AG09319 (cell line): ENCODE measurements around the gene UNC13B.

ENCODE experiments used
- DNase-seq: peaks from one replicate; pipeline ENCODE4 v3.0.0-alpha.2; 2010; ENCODE audit warnings: low read depth; ENCODE audit errors: extremely low read depth
- CTCF ChIP-seq: IDR thresholded peaks from 2 replicates; pipeline ENCODE4 v1.5.1; 2011; ENCODE audit warnings: low read depth, mild to moderate bottlenecking, inconsistent platforms, low read length, moderate library complexity

The UNC13B gene

GRCh38 chr9:35303567-35303966 is 141.8 kb downstream of the UNC13B start:
- TF ChIP-seq CTCF, result no peak
- no peak for DNase-seq

- no peak for DNase-seq
- TF ChIP-seq CTCF, result no peak
Measured at GRCh38 chr9:35306283-35306682, 144.5 kb downstream of the UNC13B start.

GRCh38 chr9:35308316-35308715 is 146.5 kb downstream of the UNC13B start:
- no peak for DNase-seq
- TF ChIP-seq CTCF, result no peak

- TF ChIP-seq CTCF, result no peak
- no peak for DNase-seq
Measured at GRCh38 chr9:35311891-35312639, 150.3 kb downstream of the UNC13B start.

GRCh38 chr9:35313460-35313859 is 151.7 kb downstream of the UNC13B start:
- no peak for DNase-seq

GRCh38 chr9:35313916-35314315 is 152.1 kb downstream of the UNC13B start:
- no peak for DNase-seq
- TF ChIP-seq CTCF, result no peak

More at GRCh38 chr9:35313460-35313859, 151.7 kb downstream of the UNC13B start:
- no peak for TF ChIP-seq CTCF

- TF ChIP-seq CTCF, result no peak
- DNase-seq, result no peak
Measured at GRCh38 chr9:35318741-35319140, 156.9 kb downstream of the UNC13B start.
